MM.1S (cell line): ENCODE results near the gene OBSCN.

Experiments used
- DNase-seq: peaks from one replicate; pipeline ENCODE4 v3.0.0-alpha.2; 2015
- H2AFZ ChIP-seq: fragments of 300-600 bp; sonication (generic); 2 replicates; pipeline ENCODE4 v1.6.0; 2016; ENCODE audit warnings: antibody characterized with exemption, low read length
- H3F3A ChIP-seq: fragments of 300-600 bp; sonication (generic); 2 replicates; pipeline ENCODE4 v1.6.1; 2016; ENCODE audit warnings: mild to moderate bottlenecking, antibody characterized with exemption, low read length, moderate library complexity, mixed read lengths; ENCODE audit not compliant: insufficient read depth
- H3K27ac ChIP-seq: fragments of 300-600 bp; sonication (generic); 2 replicates; pipeline ENCODE4 v1.5.1; 2016; ENCODE audit warnings: mild to moderate bottlenecking, low read length
- H3K27me3 ChIP-seq: fragments of 300-600 bp; sonication (generic); replicated peaks from 2 replicates; pipeline ENCODE4 v1.6.0; 2016; ENCODE audit warnings: low read length; ENCODE audit not compliant: insufficient read depth
- H3K36me3 ChIP-seq: fragments of 300-600 bp; sonication (generic); replicated peaks from 2 replicates; pipeline ENCODE4 v1.6.1; 2016; ENCODE audit warnings: mild to moderate bottlenecking, low read length, mixed read lengths; ENCODE audit not compliant: insufficient read depth
- H3K4me1 ChIP-seq: fragments of 300-600 bp; sonication (generic); 2 replicates; pipeline ENCODE4 v1.6.1; 2016; ENCODE audit warnings: low read length, mixed read lengths
- H3K4me2 ChIP-seq: fragments of 300-600 bp; sonication (generic); 2 replicates; pipeline ENCODE4 v1.6.0; 2016; ENCODE audit warnings: low read depth, low read length
- H3K4me3 ChIP-seq: fragments of 300-600 bp; sonication (generic); 2 replicates; pipeline ENCODE4 v1.5.1; 2016; ENCODE audit warnings: low read length, mixed read lengths
- H3K79me2 ChIP-seq: fragments of 300-600 bp; sonication (generic); 2 replicates; pipeline ENCODE4 v1.6.1; 2016; ENCODE audit warnings: mixed run types, low read length, mixed read lengths
- H3K9ac ChIP-seq: fragments of 300-600 bp; sonication (generic); 2 replicates; pipeline ENCODE4 v1.6.1; 2016; ENCODE audit warnings: low read length, mixed read lengths
- H3K9me2 ChIP-seq: fragments of 300-600 bp; sonication (generic); replicated peaks from 2 replicates; pipeline ENCODE4 v1.6.1; 2016; ENCODE audit warnings: mild to moderate bottlenecking, low read length, mixed read lengths; ENCODE audit not compliant: insufficient read depth
- H3K9me3 ChIP-seq: fragments of 300-600 bp; sonication (generic); replicated peaks from 2 replicates; pipeline ENCODE4 v1.6.1; 2016; ENCODE audit warnings: mild to moderate bottlenecking, low read length, mixed read lengths; ENCODE audit not compliant: insufficient read depth
- H4K20me1 ChIP-seq: fragments of 300-600 bp; sonication (generic); 2 replicates; pipeline ENCODE4 v1.6.1; 2016; ENCODE audit warnings: mild to moderate bottlenecking, low read length, moderate library complexity, mixed read lengths; ENCODE audit not compliant: insufficient read depth
- EZH2 ChIP-seq: fragments of 300-600 bp; sonication (generic); optimal IDR thresholded peaks from 2 replicates; pipeline ENCODE3; 2017; ENCODE audit warnings: low read depth, mild to moderate bottlenecking, antibody characterized with exemption, low read length, mixed read lengths
- EZH2phosphoT487 ChIP-seq: fragments of 300-600 bp; sonication (generic); IDR thresholded peaks from 2 replicates; pipeline ENCODE4 v1.6.1; 2018; ENCODE audit warnings: antibody characterized with exemption, low read length
- TF ChIP-seq, protein P1 (sequence below): fragments of 300-600 bp; sonication (generic); IDR thresholded peaks from 2 replicates; pipeline ENCODE4 v1.5.1; 2016; ENCODE audit warnings: antibody characterized with exemption, low read length, mixed read lengths

OBSCN gene

DNA sequence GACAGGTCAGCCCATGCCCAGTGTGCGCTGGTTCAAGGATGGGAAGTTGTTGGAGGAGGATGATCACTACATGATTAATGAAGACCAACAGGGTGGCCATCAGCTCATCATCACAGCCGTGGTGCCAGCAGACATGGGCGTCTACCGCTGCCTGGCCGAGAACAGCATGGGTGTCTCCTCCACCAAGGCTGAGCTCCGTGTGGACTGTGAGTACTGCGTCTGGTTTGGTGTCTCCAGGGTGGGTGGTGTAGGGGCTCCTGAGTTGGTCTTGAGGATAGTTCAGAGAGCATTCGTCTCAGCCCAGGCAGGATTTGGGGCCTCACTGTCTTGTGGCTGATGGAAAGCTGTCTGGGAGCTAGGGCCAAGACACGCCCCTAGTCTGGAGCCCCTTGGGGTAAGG is 115.6 kb downstream of the OBSCN start:
- H3K9me2 ChIP-seq = no peaks in the 10 kb centered on the region
- H3K4me2 ChIP-seq = no peak overlapping the region
- H3K4me1 ChIP-seq = no peaks in the 10 kb centered on the region
- H3F3A ChIP-seq = no peaks in the 10 kb centered on the region
- no peak overlapping the region for H2AFZ ChIP-seq
- H3K36me3 ChIP-seq = no peaks in the 10 kb centered on the region
- no peaks in the 10 kb centered on the region for H4K20me1 ChIP-seq
- no peaks in the 10 kb centered on the region for H3K79me2 ChIP-seq
- H3K9me3 ChIP-seq = no peaks in the 10 kb centered on the region
- H3K4me3 ChIP-seq = no peak overlapping the region
- no peak overlapping the region for H3K9ac ChIP-seq
- H3K27me3 ChIP-seq = no peaks in the 10 kb centered on the region
- TF ChIP-seq, protein P1, sequence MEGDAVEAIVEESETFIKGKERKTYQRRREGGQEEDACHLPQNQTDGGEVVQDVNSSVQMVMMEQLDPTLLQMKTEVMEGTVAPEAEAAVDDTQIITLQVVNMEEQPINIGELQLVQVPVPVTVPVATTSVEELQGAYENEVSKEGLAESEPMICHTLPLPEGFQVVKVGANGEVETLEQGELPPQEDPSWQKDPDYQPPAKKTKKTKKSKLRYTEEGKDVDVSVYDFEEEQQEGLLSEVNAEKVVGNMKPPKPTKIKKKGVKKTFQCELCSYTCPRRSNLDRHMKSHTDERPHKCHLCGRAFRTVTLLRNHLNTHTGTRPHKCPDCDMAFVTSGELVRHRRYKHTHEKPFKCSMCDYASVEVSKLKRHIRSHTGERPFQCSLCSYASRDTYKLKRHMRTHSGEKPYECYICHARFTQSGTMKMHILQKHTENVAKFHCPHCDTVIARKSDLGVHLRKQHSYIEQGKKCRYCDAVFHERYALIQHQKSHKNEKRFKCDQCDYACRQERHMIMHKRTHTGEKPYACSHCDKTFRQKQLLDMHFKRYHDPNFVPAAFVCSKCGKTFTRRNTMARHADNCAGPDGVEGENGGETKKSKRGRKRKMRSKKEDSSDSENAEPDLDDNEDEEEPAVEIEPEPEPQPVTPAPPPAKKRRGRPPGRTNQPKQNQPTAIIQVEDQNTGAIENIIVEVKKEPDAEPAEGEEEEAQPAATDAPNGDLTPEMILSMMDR = no peak
- TF ChIP-seq EZH2 = no peak
- TF ChIP-seq EZH2phosphoT487 = no peak
- DNase-seq = no peak
- no peak overlapping the region for H3K27ac ChIP-seq

DNA sequence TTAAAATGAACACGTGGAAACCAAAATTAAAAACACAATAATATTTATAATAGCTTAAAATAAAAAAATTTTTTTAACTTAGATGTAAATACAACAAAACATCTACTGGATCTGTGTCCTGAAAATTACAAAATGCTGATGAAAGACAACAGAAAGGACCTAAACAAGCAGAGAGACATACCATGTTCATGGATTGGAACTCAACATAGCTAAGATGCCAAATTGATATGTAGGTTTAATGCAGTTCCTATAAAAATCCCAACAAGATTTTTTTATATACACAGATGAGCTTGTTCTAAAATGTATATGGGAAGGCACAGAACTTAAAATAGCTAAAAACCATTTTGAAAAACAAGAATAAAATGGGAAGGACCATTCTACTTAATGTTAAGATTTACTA is 117.4 kb downstream of the OBSCN start:
- no peak for DNase-seq
- Histone ChIP-seq H4K20me1 (no peaks in the 10 kb centered on the region), H3K9me2 (no peaks in the 10 kb centered on the region), H3F3A (no peaks in the 10 kb centered on the region), H3K4me2 (no peak overlapping the region), H3K9me3 (no peaks in the 10 kb centered on the region), H3K4me1 (no peaks in the 10 kb centered on the region), H3K9ac (no peak overlapping the region), H3K27me3 (no peaks in the 10 kb centered on the region), H3K36me3 (no peaks in the 10 kb centered on the region), H3K79me2 (no peaks in the 10 kb centered on the region), H3K4me3 (no peak overlapping the region), H2AFZ (no peak overlapping the region), H3K27ac (no peak overlapping the region)
- no peak for TF ChIP-seq EZH2phosphoT487
- no peak for TF ChIP-seq EZH2
- TF ChIP-seq, protein P1 = no peak

DNA sequence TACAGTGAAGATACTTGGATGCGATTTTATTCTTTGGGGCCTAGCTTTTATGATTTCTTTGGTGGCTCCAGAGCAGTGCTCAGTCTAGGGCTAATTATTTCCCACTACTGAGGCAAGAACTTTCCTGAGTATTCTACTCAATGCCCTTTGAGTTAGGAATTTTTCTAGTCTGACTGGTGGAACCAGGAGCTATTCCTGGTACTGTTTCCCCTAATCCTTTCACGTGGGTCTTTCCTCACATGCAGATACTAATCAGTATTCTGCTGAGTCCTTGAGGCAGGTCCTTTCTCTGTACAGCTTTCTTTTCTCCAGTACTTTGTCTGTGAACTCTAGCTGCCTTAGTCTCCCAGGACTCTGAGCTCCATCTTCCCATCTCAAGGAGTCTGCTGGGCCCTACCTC is 122.0 kb downstream of the OBSCN start:
- Histone ChIP-seq H3K4me3 (no peak overlapping the region), H3K9me2 (no peaks in the 10 kb centered on the region), H4K20me1 (no peaks in the 10 kb centered on the region), H3K36me3 (no peaks in the 10 kb centered on the region), H3K9ac (no peak overlapping the region), H3K9me3 (no peaks in the 10 kb centered on the region), H3F3A (no peaks in the 10 kb centered on the region), H3K27ac (no peak overlapping the region), H3K27me3 (no peaks in the 10 kb centered on the region), H3K79me2 (no peaks in the 10 kb centered on the region), H2AFZ (no peak overlapping the region), H3K4me1 (no peaks in the 10 kb centered on the region), H3K4me2 (no peak overlapping the region)
- TF ChIP-seq EZH2 (no peak), EZH2phosphoT487 (no peak)
- TF ChIP-seq, protein P1 = no peak
- DNase-seq = no peak
